Heart left ventricle (tissue), 16 donors: ENCODE data around the gene PSMG3. TPM values are rescaled to one million over a fixed set of nuclear protein-coding genes. Genes with fewer than 3 reads are reported as not detected.

Experiments
- ATAC-seq, 4 donors: fragments of 200-7000 bp; cut with Tn5 transposase; one replicate each; pipeline ENCODE4 v1.9.1; 2020 to 2022; ENCODE audit warnings: moderate library complexity in 4 of 4, mild to moderate bottlenecking in 3 of 4, moderate number of reproducible peaks in 1 of 4
- DNase-seq, 5 donors: peaks; one replicate each; pipeline ENCODE4 v3.0.0-alpha.2; 2020
- H3K27ac ChIP-seq, 12 donors: fragments of 200-600 bp; sonication (generic) in 4 of 12; one replicate each; pipeline versions ENCODE4 v1.5.0 to v1.8.0; 2016 to 2022; ENCODE audit warnings: mild to moderate bottlenecking in 2 of 12
- H3K27me3 ChIP-seq, 9 donors: fragments of 200-600 bp; sonication (generic) in 2 of 9; one replicate each; pipeline versions ENCODE4 v1.5.1 to v1.8.0; 2016 to 2022; ENCODE audit warnings: mild to moderate bottlenecking in 3 of 9
- H3K36me3 ChIP-seq, 9 donors: fragments of 200-600 bp; sonication (generic) in 2 of 9; one replicate each; pipeline versions ENCODE4 v1.5.0 to v1.8.0; 2018 to 2022; ENCODE audit warnings: mild to moderate bottlenecking in 2 of 9
- H3K4me1 ChIP-seq, 12 donors: fragments of 200-600 bp; sonication (generic) in 4 of 12; one replicate each; pipeline versions ENCODE4 v1.5.0 to v1.8.0; 2016 to 2022; ENCODE audit warnings: mild to moderate bottlenecking in 3 of 12
- H3K4me3 ChIP-seq, 12 donors: fragments of 200-600 bp; sonication (generic) in 4 of 12; one replicate each; pipeline versions ENCODE4 v1.5.0 to v1.8.0; 2017 to 2022; ENCODE audit warnings: mild to moderate bottlenecking in 9 of 12, moderate library complexity in 4 of 12
- H3K9me3 ChIP-seq, 12 donors: fragments of 200-600 bp; sonication (generic) in 4 of 12; one replicate each; pipeline versions ENCODE4 v1.5.0 to v1.8.0; 2016 to 2022; ENCODE audit warnings: mild to moderate bottlenecking in 1 of 12
- CTCF ChIP-seq, 12 donors: fragments of 200-600 bp; sonication (generic) in 4 of 12; IDR thresholded peaks; one replicate each; pipeline versions ENCODE4 v1.5.0 to v1.8.0; 2018 to 2022; ENCODE audit warnings: antibody characterized with exemption in 12 of 12, mild to moderate bottlenecking in 5 of 12
- POLR2A ChIP-seq, 2 donors: fragments of 450-650 bp; IDR thresholded peaks; one replicate each; pipeline ENCODE4 v1.6.1; 2017; ENCODE audit warnings: antibody characterized with exemption in 2 of 2, mild to moderate bottlenecking in 2 of 2, moderate library complexity in 2 of 2
- WGBS, 4 donors: extraction: QIAGEN DNeasy Blood & Tissue Kit in 2 of 4; methylation state at CpG; one replicate each; pipeline versions ENCODE4 v1.1.5 to v1.1.7; 2013 to 2018; 5-methylcytosine and 5-hydroxymethylcytosine counted together
- intact Hi-C, 10 donors: fragments of 100-400 bp; cut with DNase I; formaldehyde crosslinking; loops; one replicate each; pipeline versions ENCODE4 v1.11.1 to v1.14.2; 2022
- polyA plus RNA-seq, 2 donors: library from polyadenylated mRNA; stranded (reverse); fragments of 200-250 nt; gene quantifications; one replicate each; pipeline ENCODE4 v1.2.3, GENCODE V29; 2013
- total RNA-seq, 9 donors: library from RNA; depleted of rRNA in 2 of 9; stranded (reverse); fragments of >200 nt in 2 of 9; fragmentation: NEBNext Ultra II Directional in 3 of 9; extraction: Animal tissue kit (Norgen Biotek cat#: 25700) in 3 of 9; gene quantifications; one replicate each; pipeline versions ENCODE4 v1.1.0 to v1.2.4, GENCODE V29; 2016 to 2023
- donor health status: ischemic (EF 13 %, LVEDD 7.1; RV severe dilation, severe dysfunction).
- donor health status: healthy with polysubstance abuse.
- donor health status: DM: no; HTN: yes; CAD: no.
- donor health status: DM: no; HTN: no; CAD: no.
- donor health status: ischemic (EF 25% LVEDD 6.9; RV normal size, moderate dysfunction).
- donor health status: ischemic (EF 25% LVEDD 5.7; RV mildly dilated, moderate dysfunction).
- donor health status: healthy.
- donor health status: DM: yes; HTN: yes; CAD: no.
- donor health status: ischemic (EF 35%, LVEDD 5.7; RV mildly dilated, moderate dysfunction).
- donor health status: nonischemic (EF 11% LVEDD 7.7; RV severe dilation, severe dysfunction).
- donor health status: DM: yes; HTN: yes; CAD: no.
- donor health status: PGD.
- donor health status: ischemic (EF 29% LVEDD 5.4; RV normal size, mild dysfunction).
- donor health status: nonischemic (EF 23%, LVEDD 6.1; RV moderate dilation, normal function).

The PSMG3 gene
- total and polyA plus RNA-seq, 11 donors, result 7.3 to 36.5 (median 13.8) TPM

GRCh38 chr7:1559626-1560590 is 9.9 kb downstream of the PSMG3 start:
- 87 to 89% (median 88%) methylated on average over 12 to 28 of the region's 28 CpGs for WGBS, 4 donors
- Histone ChIP-seq H3K36me3 (no peaks in the 10 kb centered on the region), H3K27me3 (peaks cover 0 to 3% (median 0%) of the 10 kb centered on the region in 9 donors), H3K9me3 (no peaks in the 10 kb centered on the region), H3K27ac (no peak overlapping the region), H3K4me3 (no peak overlapping the region), H3K4me1 (peaks cover 0 to 23% (median 12%) of the 10 kb centered on the region in 12 donors)
- no peak for ATAC-seq
- intact Hi-C loops, result loop anchor here in 6 of 10 donors (5.0 to 10.0 kb wide), 3 partner anchors 48 to 55 kb away; partner anchors contain the start of gene INTS1 (in 2 of the 6)
- TF ChIP-seq CTCF (IDR thresholded peaks at IDR 0.05), result no peak
- TF ChIP-seq POLR2A (IDR thresholded peaks at IDR 0.05), result no peak
- peak in 3 of 5 donors; percentile 20 to 46 (median 23) for DNase-seq

- Histone ChIP-seq H3K4me3 (no peak overlapping the region), H3K4me1 (peaks cover 0 to 25% (median 12%) of the 10 kb centered on the region in 12 donors), H3K27ac (peak overlapping the region in 1 of 12 donors; percentile 2), H3K36me3 (no peaks in the 10 kb centered on the region), H3K9me3 (no peaks in the 10 kb centered on the region), H3K27me3 (peaks cover 0 to 3% (median 0%) of the 10 kb centered on the region in 9 donors)
- DNase-seq (peak in 2 of 5 donors; percentile 23 to 49), ATAC-seq (no peak)
- TF ChIP-seq POLR2A (IDR thresholded peaks at IDR 0.05) (no peak), CTCF (IDR thresholded peaks at IDR 0.05) (no peak)
- WGBS, 4 donors, result 86 to 92% (median 91%) methylated on average over 12 to 32 of the region's 32 CpGs
- intact Hi-C loops, result loop anchor here in 8 of 10 donors (1.0 to 10.0 kb wide), 5 partner anchors 47 to 55 kb away; partner anchors contain the start of gene INTS1 (in 3 of the 8)
Measured at GRCh38 chr7:1558841-1559625, 10.8 kb downstream of the PSMG3 start.

GRCh38 chr7:1558181-1558811 is 11.5 kb downstream of the PSMG3 start:
- Histone ChIP-seq H3K4me3 (peak overlapping the region in 1 of 12 donors; percentile 12), H3K27me3 (peaks cover 0 to 3% (median 0%) of the 10 kb centered on the region in 9 donors), H3K9me3 (no peaks in the 10 kb centered on the region), H3K4me1 (peaks cover 0 to 25% (median 12%) of the 10 kb centered on the region in 12 donors), H3K27ac (peak overlapping the region in 1 of 12 donors; percentile 2), H3K36me3 (no peaks in the 10 kb centered on the region)
- DNase-seq (peak in 4 of 5 donors; percentile 60 to 82 (median 71)), ATAC-seq (peak; percentile 66 to 81 (median 74))
- TF ChIP-seq POLR2A (IDR thresholded peaks at IDR 0.05) (no peak), CTCF (IDR thresholded peaks at IDR 0.05) (peak; percentile 9 to 69 (median 52))
- 29 to 38% (median 35%) methylated on average over 16 to 24 of the region's 24 CpGs for WGBS, 4 donors
- intact Hi-C loops, result loop anchor here in 8 of 10 donors (1.0 to 10.0 kb wide), 5 partner anchors 46 to 54 kb away; partner anchors contain the start of gene INTS1 (in 3 of the 8)
